HG03135 (cell line): ENCODE results near the gene TUT7.
"Not testable (repeated sequence)": the region's sequence is repeated elsewhere in the genome, so short reads cannot be mapped to it uniquely, and the experiment has no call there.

Source experiments
- ATAC-seq: cut with Tn5 transposase; IDR thresholded peaks from one replicate; pipeline ENCODE4 v1.9.1; 2021; ENCODE audit warnings: mild to moderate bottlenecking, moderate library complexity; ENCODE audit not compliant: unreplicated experiment

TUT7 gene

GRCh38 chr9:86349271-86349670, 4.9 kb downstream of the TUT7 start:
- no peak for ATAC-seq

- no peak for ATAC-seq
These were observed 6.2 kb downstream of the TUT7 start for GRCh38 chr9:86347991-86348390.

- ATAC-seq: no peak
These were observed 9.4 kb downstream of the TUT7 start for GRCh38 chr9:86344818-86345217.

DNA sequence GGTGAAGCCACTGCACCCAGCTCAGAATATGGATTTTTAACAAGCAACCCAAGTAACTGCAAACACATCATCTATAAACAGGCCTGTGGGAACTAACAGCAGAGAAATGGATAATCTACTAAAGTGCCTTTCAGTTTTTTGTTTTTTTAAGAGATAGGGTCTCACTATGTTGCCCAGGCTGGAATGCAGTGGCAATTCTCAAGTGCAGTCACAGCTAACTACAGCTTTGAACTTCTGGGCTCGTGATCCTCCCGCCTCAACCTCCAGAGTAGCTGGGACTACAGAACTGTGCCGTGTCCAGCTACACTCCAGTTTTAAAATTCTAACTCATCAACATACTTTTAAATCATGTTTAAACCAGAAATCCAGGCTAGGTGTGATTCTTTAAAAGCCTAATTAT, 11.9 kb downstream of the TUT7 start:
- no peak for ATAC-seq

- no peak for ATAC-seq
These were observed 13.2 kb downstream of the TUT7 start for GRCh38 chr9:86341007-86341491.

DNA sequence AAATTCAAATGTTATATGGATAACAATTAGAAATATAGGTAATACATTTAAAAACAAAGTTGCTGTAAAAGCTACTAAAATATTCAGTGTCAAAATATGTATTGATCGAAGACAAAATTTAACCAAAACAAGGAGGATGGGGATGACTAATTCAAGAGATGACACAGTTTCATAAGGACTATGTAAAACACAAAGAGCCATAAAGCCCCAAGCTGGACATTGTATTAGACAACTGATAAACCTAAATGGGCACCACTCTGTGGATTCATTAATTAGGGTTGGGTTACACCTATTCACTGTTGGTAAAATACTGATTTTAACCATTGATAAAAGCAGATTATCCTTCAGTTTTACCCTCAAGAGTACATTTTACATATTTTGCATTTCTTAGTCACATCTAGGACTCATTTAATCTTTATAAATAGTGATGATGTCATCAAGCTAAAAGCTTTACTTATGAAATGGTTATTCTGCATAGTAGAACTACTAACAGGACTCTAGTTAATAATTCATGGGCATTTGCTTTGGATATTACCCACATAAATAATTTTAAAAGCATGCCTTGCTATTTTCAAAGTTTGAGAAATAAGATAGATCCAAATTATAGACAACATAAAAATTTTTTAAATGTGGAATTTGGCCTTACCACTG, 13.7 kb downstream of the TUT7 start:
- ATAC-seq: no peak

DNA sequence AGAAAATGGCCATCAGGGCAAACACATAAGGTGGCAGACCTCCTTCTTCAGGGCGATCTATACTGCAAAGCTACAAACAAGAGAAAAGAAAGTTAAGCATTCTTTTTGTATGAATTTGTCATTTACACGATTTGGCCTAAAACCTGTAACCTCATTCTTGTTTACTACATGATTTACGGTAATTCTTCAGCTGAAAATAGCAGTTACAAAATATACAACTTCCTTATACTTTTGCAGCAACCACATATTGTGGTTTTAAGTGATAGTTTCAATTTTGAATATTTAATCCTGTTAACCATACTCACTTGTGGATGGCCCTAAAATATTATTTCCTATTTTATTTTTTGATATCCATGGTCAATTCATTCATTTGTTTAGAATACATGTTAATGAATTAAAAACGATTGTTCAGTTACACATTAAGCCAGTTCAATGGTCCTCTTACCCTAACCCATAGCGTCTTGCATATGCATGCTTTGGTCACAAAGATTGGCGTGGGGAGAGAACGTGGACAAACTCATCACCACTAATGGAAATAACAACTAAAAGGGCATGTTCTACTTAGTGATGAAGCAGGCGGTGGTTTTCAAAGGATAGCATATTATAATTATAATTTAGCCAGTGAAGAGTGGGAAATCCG, 16.6 kb downstream of the TUT7 start:
- no peak for ATAC-seq

DNA sequence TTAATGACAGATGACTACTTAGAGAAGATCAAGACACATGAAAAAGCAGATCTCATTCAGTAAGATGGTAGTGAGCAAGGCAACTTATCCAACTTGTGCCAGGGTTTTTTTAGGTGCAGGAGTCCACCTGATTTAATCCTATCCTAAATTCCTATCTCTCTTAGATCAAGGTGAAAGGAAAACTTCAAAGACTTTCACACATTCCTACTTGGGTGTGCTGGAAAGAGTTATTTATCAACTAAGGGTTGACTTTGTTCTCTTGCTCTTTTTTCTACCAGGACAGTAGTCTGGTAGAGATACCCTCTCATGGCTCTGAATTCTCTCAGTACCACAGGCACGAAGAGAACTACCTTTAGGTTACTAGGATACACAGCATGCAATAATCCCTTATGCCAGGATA, 18.2 kb downstream of the TUT7 start:
- ATAC-seq: no peak

GRCh38 chr9:86333651-86334050, 20.6 kb downstream of the TUT7 start:
- ATAC-seq: no peak

GRCh38 chr9:86330186-86330585, 24.0 kb downstream of the TUT7 start:
- ATAC-seq: no peak

- no peak for ATAC-seq
These were observed 24.6 kb downstream of the TUT7 start for GRCh38 chr9:86329649-86330048.

GRCh38 chr9:86328156-86328555, 26.1 kb downstream of the TUT7 start:
- ATAC-seq: no peak

GRCh38 chr9:86326536-86326935, 27.7 kb downstream of the TUT7 start:
- ATAC-seq: no peak

DNA sequence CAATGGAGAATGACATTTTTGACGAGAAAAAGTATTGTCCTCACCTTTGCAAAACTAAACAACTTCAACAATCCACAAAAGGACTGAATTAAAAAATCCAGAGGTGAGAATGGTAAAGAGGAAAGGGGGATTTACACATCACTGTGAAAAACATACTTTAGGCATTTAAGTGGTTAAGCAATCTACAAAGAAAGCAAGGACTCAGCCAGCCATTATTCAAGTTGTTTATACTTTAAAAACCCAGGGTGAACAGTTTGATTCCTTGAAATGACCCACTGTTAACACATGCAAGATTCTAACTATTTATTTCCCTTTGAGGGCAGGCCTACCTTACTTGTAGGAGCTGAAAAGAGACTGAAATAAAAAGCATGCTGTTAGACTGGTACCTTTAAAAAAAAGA, 29.3 kb downstream of the TUT7 start:
- ATAC-seq: no peak

GRCh38 chr9:86324308-86324707, 29.9 kb downstream of the TUT7 start:
- ATAC-seq: no peak

GRCh38 chr9:86322973-86323644, 31.1 kb downstream of the TUT7 start:
- no peak for ATAC-seq

DNA sequence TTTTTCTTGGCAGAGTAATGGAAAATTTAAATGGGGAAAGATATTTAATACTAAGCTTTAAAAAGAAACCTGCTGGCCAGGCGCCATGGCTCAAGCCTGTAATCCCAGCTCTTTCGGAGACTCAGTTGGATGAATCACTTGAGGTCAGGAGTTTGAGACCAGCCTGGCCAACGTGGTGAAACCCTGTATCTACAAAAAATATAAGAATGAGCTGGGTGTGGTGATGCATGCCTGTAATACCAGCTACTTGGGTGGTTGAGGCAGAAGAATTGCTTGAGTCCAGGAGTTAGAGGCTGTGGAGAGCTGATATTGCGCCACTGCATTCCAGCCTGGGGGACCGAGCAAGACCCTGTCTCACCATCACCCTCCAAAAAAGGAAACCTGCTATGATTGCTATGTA, 32.8 kb downstream of the TUT7 start:
- no peak for ATAC-seq

GRCh38 chr9:86318187-86318586, 36.0 kb downstream of the TUT7 start:
- no peak for ATAC-seq

DNA sequence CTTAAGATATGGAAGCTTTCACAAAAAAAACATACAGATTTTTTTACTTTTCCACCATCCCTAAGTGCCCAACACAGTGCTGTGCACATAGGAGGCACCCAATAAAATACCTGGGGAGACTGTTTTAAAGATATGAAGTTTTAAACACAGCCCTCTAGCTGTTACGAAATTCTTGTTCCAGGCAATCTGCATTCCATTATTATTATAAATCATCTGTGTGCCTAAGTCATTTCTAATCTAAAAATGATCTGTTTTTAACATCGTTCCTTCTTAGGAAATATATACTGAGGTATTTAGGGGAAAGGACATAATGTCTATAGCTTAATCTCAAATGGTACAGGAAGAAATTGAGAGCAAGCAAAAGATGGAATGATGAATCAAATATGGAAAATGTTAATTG, 39.1 kb downstream of the TUT7 start:
- ATAC-seq: no peak

DNA sequence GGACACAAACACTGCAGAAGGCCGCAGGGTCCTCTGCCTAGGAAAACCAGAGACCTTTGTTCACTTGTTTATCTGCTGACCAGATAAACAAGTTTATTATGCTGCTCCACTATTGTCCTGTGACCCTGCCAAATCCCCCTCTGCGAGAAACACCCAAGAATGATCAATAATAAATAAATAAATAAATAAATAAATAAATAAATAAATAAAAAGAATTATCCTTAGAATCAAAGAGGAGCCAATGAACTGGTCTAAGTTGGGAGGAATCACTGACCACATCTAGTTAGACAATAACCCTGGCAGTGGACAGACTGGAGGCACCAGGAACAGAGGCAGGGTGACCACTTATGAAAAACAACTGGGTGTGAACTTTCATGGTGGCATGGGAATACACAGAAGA, 41.3 kb downstream of the TUT7 start:
- not testable (repeated sequence) for ATAC-seq

GRCh38 chr9:86308687-86309086, 45.5 kb downstream of the TUT7 start:
- no peak for ATAC-seq

DNA sequence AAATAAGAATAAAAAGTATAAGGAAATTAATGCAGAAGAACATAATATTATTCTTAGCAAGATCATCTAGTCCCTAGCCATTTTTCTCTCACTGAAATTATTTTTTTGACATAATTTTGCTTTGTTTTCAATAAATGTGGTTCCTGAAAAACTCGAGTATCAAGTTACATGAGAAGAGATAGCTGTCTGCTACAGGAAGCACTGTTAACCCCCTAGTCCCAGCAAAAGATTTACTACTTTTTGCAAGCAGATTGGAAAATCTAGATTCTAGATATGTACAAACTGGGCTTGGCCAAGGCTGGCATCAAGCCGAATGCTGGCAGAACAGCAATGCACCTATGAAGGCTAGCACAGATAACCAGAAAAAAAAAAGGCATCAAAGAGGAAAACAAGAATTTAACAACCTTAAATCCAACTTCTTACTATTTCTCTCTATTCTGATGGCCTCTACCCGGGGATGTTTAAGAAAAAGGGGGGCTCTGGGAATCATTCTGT, 49.9 kb downstream of the TUT7 start:
- no peak for ATAC-seq
